ENCODE data around the gene ANXA2R. TPM values are rescaled to one million over a fixed set of nuclear protein-coding genes. Genes with fewer than 3 reads are reported as not detected.

The ANXA2R gene
- total and polyA plus RNA-seq, 12 donors, result 0.42 to 3.4 (median 1.0) TPM

- no peak for TF ChIP-seq CTCF (IDR thresholded peaks at IDR 0.05)
- Histone ChIP-seq H3K4me1 (peaks cover 0 to 28% (median 10%) of the 10 kb centered on the region in 9 donors), H3K27ac (peak overlapping the region in 8 of 10 donors; percentile 16 to 79 (median 46)), H3K9me3 (no peaks in the 10 kb centered on the region), H3K4me3 (peak overlapping the region in 8 of 10 donors; percentile 7 to 49 (median 43)), H3K36me3 (no peaks in the 10 kb centered on the region), H3K27me3 (peaks cover 0 to 98% (median 81%) of the 10 kb centered on the region in 7 donors)
- WGBS, 2 donors, result 5 to 9% methylated on average over 40 of the region's 40 CpGs
- no peak for DNase-seq
- peak; percentile 31 to 73 (median 56) for ATAC-seq
- intact Hi-C loops (cut with DNase I), result no loop called here
Observed at GRCh38 chr5:43000111-43000840, 39.8 kb downstream of the ANXA2R start.

- ATAC-seq (no peak), DNase-seq (no peak)
- Histone ChIP-seq H3K27ac (peak overlapping the region; percentile 11 to 100 (median 96)), H3K4me1 (peaks cover 0 to 63% (median 12%) of the 10 kb centered on the region in 9 donors), H3K36me3 (peaks cover 0 to 7% (median 0%) of the 10 kb centered on the region in 9 donors), H3K4me3 (peak overlapping the region in 8 of 10 donors; percentile 53 to 76 (median 67)), H3K27me3 (peaks cover 0 to 100% (median 95%) of the 10 kb centered on the region in 7 donors), H3K9me3 (no peaks in the 10 kb centered on the region)
- 8% methylated on average over 10 of the region's 10 CpGs for WGBS, 2 donors
- intact Hi-C loops (cut with DNase I), result loop anchor here in 9 of 10 donors (2.0 to 10.0 kb wide), 8 partner anchors 13 to 69 kb away; partner anchors contain the start of gene ANXA2R (in 7 of the 9)
- no peak for TF ChIP-seq CTCF (IDR thresholded peaks at IDR 0.05)
Observed at GRCh38 chr5:42995360-42995751, 44.8 kb downstream of the ANXA2R start.

GRCh38 chr5:42994555-42995359 lies 45.4 kb downstream of the ANXA2R start:
- peaks cover 0 to 7% (median 0%) of the 10 kb centered on the region in 9 donors for H3K36me3 ChIP-seq
- peak; percentile 62 to 84 (median 80) for ATAC-seq
- 2 to 3% methylated on average over 52 of the region's 52 CpGs for WGBS, 2 donors
- peak overlapping the region; percentile 53 to 76 (median 64) for H3K4me3 ChIP-seq
- H3K27me3 ChIP-seq, result peaks cover 0 to 100% (median 92%) of the 10 kb centered on the region in 7 donors
- intact Hi-C loops (cut with DNase I), result loop anchor here (1.0 to 10.0 kb wide), 12 partner anchors 13 to 82 kb away; partner anchors contain the start of gene ANXA2R (in 7 of the 10)
- TF ChIP-seq CTCF (IDR thresholded peaks at IDR 0.05), result peak; percentile 69 to 90 (median 86)
- peak; percentile 80 to 93 for DNase-seq
- peaks cover 0 to 63% (median 15%) of the 10 kb centered on the region in 9 donors for H3K4me1 ChIP-seq
- H3K9me3 ChIP-seq, result no peaks in the 10 kb centered on the region
- H3K27ac ChIP-seq, result peak overlapping the region; percentile 66 to 100 (median 96)

GRCh38 chr5:42994246-42994554 lies 45.9 kb downstream of the ANXA2R start:
- intact Hi-C loops (cut with DNase I), result loop anchor here (1.0 to 10.0 kb wide), 11 partner anchors 13 to 82 kb away; partner anchors contain the start of gene ANXA2R (in 6 of the 10)
- peaks cover 0 to 7% (median 0%) of the 10 kb centered on the region in 9 donors for H3K36me3 ChIP-seq
- H3K9me3 ChIP-seq, result no peaks in the 10 kb centered on the region
- H3K4me1 ChIP-seq, result peaks cover 0 to 66% (median 16%) of the 10 kb centered on the region in 9 donors
- TF ChIP-seq CTCF (IDR thresholded peaks at IDR 0.05), result no peak
- WGBS, 2 donors, result 9 to 16% methylated on average over 6 of the region's 6 CpGs
- DNase-seq (no peak), ATAC-seq (no peak)
- H3K27ac ChIP-seq, result peak overlapping the region; percentile 66 to 100 (median 96)
- peaks cover 0 to 100% (median 89%) of the 10 kb centered on the region in 7 donors for H3K27me3 ChIP-seq
- peak overlapping the region; percentile 53 to 76 (median 64) for H3K4me3 ChIP-seq

Measured in heart right ventricle (tissue), 16 donors.